Measurements from ENCODE around the gene TRAPPC12.

DNA sequence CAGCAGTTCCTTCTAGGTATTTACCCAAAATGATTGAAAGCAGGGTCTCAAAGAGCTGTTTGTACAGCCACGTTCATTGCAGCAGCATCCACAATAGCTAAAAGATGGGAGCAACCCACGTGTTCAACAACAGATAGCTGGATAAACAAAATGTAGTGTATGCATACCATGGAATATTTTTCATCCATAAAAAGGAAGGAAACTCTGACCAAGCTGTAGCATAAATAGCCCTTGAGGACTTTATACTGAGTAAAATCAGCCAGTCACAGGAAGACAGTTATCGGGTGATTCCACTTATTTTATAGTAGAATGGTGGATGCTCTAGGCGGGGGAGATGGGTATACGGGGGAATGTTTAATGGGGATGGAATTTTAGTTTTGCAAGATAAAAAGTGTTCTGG lies 7.5 kb downstream of the TRAPPC12 start:
- TF ChIP-seq POLR2A (IDR thresholded peaks at IDR 0.05; ENCODE audit: low read depth, low read length) (no peak), TAF1 (IDR thresholded peaks at IDR 0.05; ENCODE audit: borderline replicate concordance, low read depth, low read length) (no peak), POLR2AphosphoS5 (IDR thresholded peaks at IDR 0.05; ENCODE audit: low read depth, low read length) (no peak)

Measured in GM12892 (cell line).